NCI-H82 treated with DMSO at 0.1 percent for 48 hours (cell line): Measurements from ENCODE around the gene PCSK2.

Experiments
- DNase-seq: peaks from one replicate; lab custom pipeline; 2025; ENCODE audit not compliant: unreplicated experiment; lab: John Stamatoyannopoulos, UW

Gene PCSK2

GRCh38 chr20:17525650-17526049, 298.8 kb downstream of the PCSK2 start:
- peak; percentile 29 for DNase-seq

GRCh38 chr20:17529586-17529985, 302.7 kb downstream of the PCSK2 start:
- DNase-seq = no peak

- no peak for DNase-seq
Observed at GRCh38 chr20:17530153-17530552, 303.3 kb downstream of the PCSK2 start.

GRCh38 chr20:17530716-17531664, 304.1 kb downstream of the PCSK2 start, which contains the start of gene BFSP1:
Gene BFSP1 (minus strand): TSS chr20:17531379. CDS start chr20:17531329, 50 bp downstream.
- peak; percentile 13 for DNase-seq

GRCh38 chr20:17531665-17532025, 304.8 kb downstream of the PCSK2 start:
- no peak for DNase-seq

GRCh38 chr20:17533396-17533795, 306.6 kb downstream of the PCSK2 start:
- DNase-seq = peak; percentile 74

- DNase-seq = no peak
Observed at GRCh38 chr20:17534077-17534476, 307.2 kb downstream of the PCSK2 start.
